Measurements from ENCODE around the gene ABCC3.
"Not testable (repeated sequence)": the region's sequence is repeated elsewhere in the genome, so short reads cannot be mapped to it uniquely, and the experiment has no call there.

Gene ABCC3

DNA sequence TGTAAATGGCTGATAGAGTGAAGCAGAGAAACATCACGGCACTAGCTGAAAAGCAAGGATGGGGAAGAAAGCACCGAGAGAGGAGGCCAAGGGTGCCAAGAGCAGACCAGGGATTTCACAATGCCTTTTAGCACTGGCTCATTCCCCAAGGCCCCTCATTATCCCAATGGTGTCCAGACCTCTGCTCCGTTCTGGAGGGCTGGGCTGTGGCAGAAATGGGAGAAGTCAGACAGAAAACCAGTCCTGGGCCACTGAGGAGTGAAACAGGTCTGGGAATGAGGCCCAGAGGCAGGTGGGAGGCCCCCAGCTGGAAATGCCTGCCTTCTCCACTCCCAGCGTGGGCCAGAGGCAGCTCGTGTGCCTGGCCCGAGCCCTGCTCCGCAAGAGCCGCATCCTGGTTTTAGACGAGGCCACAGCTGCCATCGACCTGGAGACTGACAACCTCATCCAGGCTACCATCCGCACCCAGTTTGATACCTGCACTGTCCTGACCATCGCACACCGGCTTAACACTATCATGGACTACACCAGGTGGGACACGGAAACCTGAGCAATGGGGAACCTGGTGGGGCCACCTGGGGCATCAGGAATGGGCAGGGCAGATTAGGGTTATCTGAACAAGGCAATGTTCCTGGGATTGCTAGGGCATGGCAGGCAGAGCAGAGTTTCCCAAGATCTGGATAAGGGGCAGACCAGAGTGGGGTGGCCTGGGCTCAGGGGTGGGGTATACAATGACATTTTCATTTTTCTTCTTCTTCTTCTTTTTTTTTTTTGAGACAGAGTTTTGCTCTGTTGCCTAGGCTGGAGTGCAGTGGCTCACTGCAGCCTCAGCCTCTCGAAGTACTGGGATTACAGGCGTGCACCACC, 52.8 kb downstream of the ABCC3 start:
- DNase-seq: no peak

DNA sequence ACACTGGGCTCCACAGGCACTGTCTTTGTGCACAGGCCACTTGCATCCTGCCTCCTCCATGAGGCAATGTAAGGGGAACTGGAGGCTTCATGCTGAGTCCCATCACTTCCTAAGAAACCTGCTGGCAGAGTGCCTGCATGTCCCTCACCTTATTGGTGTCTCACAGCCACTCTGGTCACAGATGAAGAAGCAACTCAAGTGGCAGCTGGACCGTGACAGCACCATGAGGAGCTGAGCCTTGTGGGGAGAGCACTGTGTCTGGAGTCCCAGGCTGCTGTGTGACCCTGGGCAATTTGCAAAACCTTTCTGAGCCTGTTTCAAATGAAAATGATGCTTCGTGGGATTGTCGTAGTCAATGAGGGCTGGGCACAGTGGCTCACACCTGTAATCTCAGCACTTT, 53.6 kb downstream of the ABCC3 start:
- no peak for DNase-seq

DNA sequence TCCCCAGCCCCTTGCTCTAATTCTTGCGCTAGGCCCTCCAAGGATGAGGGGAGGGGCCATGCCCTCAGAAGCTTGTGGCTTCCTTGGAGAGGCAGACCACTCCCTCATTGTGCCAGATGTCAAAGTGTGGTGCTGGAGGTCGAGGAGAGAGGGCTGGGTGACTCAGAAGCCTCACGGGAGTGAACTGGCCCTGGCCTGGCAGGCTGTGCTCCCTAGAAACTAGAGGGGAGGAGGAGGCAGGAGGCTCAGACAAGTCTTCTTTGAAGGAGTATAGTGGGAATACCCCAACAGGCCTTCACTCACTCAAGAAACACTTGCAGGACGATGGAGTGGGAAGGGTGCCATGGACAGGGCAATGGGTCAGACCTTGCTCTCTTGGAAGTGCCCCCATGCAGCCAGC, 54.6 kb downstream of the ABCC3 start:
- DNase-seq: no peak

DNA sequence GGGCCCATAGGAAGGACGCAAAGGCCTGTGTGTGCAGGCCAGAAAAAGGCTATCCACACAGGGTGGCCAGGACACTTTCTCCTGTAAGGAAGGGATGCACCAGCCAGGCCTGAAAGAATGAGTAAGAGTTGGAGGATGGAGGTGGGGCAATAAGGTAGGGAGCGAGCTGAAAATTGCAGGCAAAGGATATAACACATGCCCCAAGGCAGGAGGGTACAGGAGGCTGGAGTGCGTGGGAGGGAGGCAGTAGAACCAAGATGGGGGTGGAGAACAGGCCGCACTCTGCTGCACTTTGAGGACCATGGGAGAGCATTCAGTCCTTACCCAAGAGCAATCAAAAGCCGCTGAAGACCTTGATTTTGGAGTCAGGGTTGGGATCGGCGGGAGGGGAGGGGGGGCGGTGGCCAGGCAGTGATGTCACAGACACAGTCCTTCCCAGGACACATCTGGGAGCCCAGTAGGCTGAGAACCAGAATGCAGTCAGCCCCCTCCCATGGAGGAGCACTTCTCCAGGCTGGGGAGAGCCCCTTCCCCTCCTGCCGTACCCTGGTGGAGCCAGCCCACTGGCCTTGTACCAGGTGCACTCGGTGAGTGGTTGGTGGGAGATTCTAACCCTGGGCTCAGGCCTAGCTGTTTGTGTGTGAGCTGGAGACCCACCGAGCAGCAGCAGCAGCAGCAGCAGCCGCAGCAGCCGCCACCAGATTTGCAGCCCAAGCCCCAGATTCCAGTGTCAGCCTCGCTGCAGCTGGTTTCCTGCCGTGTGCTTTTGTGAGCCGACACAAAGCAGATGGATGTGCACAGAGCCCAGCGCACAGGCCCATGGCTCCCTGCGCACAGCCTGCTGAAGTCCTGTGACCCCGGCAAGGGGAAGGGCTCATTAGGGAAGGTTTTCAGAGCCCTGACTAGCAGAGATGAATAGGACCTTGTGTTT, 55.5 kb downstream of the ABCC3 start:
- no peak for DNase-seq

DNA sequence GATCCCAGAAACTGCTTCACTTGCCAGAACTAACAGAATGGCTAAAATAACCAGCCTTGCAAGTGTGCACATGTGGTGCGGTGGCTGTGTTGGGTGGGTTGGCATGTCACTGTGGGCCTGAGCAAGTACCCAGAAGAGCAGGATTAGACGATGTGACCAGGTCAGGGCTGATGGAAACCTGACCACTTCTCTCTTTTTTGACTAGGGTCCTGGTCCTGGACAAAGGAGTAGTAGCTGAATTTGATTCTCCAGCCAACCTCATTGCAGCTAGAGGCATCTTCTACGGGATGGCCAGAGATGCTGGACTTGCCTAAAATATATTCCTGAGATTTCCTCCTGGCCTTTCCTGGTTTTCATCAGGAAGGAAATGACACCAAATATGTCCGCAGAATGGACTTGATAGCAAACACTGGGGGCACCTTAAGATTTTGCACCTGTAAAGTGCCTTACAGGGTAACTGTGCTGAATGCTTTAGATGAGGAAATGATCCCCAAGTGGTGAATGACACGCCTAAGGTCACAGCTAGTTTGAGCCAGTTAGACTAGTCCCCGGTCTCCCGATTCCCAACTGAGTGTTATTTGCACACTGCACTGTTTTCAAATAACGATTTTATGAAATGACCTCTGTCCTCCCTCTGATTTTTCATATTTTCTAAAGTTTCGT, 56.3 kb downstream of the ABCC3 start:
- DNase-seq: no peak

DNA sequence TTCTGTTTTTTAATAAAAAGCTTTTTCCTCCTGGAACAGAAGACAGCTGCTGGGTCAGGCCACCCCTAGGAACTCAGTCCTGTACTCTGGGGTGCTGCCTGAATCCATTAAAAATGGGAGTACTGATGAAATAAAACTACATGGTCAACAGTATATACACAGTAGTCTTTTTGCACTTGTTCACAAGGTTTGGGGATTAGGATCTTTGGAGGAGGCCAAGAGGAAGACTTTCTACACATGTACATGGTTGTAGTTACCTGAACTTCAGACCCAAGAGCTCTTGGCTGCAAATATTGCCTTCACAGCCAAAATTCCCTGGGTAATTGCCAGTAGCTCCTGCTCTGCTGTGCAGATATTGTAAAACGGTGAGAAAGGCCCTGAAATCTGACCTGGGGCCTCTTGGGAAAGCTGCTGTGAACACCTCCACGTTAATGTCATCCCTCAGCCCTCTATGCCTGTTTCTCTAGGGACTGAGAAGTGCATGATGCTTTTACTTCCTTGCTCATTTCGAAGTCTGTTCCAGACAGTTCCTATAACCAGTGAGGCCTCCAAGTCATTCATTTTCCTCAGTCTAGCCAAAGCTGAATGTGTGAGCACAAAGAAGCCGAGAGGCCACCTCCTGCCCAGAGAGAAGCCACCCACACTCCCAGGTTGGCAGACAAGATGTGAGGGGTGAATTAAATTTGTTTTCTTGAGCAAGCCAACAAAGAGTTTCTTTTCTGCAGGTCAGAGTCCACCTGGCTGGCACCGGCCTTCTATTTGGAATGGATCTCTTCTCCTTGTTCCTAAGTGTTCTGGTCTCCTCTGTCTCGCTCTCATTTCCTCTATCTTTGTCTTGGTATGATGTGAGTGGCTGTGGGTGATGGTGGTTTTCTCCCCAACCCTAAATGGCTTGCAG, 57.1 kb downstream of the ABCC3 start:
- no peak for DNase-seq

DNA sequence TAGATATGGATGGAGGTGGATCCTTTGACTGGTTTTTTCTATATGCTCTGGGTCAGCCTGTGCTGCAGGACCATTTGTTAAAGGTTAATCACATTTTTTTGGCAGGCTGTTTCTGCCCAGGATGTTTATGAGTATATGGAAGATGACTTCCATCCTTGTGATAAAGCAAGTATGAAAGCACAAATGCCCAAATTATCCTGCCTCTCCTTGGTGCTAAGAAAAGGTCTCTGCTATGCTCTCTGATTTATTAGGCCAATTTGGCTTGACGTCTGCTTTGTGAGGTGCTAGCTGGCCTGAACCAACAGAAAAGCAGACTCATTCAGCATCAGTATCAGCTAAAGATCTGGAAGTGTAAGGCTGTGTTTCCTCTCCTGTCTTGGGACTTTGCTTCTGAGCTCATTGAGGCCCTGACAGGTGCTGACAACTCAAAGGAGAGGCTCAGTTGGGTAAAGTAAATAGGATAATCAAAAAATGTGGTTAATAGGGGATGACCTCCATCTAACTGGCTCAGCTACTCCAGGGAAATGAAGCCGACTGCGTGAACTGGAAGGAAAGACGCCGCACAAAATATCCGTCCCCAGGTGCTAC, 57.9 kb downstream of the ABCC3 start:
- no peak for DNase-seq

DNA sequence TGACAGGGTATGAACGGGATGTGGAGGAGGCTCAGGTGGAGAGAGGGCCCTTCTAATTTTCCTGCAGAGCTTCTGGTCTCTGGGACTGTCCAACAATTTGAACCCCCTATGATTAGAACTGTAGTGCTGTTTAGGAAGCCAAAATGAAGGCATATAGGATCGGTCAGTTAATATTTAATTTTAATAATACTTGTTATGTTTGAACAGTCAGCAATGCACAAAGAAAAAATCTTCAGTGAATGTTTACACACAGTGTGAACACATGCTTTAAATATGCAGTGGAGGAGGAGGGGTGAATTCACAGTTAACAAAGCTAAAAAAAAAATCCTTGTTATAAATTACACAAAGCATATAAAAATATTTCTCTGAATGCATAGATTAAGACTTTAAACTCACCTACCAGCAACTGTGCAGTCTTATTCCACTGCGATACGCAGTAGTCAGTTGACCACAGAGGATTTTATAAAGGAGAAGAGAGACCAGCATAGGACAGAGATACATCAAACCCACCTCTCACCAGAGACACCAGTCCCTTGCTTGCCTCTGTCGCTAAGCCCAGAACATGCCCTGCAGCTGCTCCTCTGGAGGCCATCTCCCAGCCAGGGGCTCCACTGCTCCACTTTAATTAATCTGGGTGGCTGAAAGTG, 58.5 kb downstream of the ABCC3 start:
- DNase-seq: no peak

DNA sequence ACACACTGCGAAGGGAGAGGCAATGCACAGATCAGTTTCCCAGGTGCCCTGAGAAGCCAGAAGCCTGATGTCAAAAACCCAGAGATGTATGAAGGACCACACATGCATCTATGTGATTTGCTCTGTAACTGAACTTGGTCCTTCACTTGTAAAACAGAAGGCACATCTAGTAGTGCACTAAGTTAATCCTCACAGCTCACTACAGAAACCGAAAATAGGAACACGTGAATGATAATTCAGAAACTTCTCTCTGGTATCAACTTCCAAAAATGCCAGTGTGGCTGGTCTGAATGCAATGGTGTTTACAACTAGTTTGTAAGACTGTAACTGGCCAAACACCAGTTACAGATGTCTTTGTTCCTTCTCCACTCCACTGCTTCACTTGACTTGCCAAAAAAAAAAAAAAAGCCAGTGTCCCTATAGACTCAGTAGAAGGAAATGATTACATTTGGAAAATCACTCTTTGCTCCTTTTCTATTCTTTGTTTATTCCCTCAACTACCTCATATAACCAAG, 61.7 kb downstream of the ABCC3 start:
- no peak for DNase-seq

DNA sequence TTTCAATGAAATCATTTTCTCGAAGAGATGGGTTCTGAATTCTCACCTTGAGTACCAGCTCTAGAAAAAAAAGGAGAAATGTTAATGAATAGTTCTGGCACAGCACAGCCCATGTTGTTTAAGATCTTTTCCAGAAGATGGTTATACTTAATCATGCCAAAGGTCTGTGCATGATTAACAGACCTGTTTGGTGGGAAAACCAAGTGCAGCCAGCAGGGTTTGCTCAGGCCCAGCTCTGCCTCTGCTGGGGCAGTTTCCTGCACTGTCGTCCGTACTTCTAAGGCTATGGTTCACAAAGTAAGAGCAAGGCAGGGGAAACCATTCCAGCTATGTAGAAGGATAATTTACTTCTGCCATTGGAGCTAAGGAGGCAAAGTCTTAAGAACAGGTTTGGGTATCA, 62.4 kb downstream of the ABCC3 start:
- DNase-seq: no peak

DNA sequence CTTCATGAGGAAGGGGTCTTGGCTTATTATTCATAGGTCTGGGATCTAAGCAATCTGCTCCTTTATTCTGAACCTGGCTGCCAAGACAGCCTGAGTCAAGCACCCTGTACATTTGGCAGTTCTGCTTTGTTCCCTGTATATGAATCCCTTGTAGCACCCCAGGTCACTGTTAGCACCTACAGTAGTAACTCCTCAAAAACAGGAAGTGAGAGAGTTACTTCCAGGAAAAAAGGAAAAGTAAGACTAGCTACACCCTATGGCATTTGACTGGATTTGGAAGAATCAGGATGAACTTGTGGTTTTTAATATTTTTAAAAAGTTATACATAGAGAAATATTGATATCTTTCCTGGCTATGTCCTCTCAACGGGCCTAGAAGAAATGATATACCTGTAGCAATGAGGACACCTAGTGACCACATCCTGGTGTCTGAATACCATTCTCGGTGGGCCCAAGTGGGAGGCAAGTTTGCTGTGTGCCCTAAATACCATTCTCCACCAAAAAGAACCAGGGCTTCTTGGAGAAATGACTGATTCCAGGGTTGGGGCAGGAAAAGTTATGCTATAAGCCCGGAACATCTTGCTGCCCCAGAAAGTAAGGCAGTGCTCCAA, 63.1 kb downstream of the ABCC3 start:
- no peak for DNase-seq

DNA sequence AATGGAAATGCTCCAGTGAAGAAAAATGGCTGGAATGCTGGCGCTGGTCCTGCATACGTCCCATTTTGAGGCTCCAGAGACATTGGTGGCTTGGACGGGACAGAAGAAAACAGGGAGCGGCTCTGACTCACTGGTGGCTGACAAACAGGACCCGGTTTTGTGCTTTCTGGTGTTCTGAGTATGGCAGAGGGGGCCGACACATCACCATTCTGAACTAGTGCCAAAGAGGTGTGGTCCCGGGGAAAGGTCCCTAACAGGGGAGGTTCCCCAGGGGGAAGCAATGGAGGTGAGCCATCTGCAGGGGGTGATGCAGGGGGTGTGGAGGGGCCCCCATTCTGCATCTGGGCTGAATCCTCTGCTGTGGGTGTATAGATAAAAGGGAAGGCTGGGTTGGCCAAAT, 64.7 kb downstream of the ABCC3 start:
- DNase-seq: no peak

DNA sequence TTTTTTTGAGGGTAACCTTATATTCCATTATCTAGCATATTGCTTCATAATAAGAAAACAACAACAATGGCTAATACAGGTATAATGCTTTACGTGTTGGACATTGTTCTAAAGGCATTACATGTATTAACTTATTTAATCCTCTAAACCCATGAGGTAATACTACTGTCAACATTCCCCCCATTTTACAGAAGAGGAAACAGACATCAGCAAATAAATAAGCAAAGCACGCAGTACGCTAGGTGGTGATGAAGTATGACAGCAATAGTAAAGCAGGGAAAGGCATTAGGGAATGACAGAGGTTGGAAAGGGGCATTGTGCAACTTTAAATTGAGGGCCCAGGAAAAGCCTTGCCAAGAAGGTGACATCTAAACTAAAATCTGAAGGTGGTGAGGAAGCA, 68.5 kb downstream of the ABCC3 start:
- no peak for DNase-seq

DNA sequence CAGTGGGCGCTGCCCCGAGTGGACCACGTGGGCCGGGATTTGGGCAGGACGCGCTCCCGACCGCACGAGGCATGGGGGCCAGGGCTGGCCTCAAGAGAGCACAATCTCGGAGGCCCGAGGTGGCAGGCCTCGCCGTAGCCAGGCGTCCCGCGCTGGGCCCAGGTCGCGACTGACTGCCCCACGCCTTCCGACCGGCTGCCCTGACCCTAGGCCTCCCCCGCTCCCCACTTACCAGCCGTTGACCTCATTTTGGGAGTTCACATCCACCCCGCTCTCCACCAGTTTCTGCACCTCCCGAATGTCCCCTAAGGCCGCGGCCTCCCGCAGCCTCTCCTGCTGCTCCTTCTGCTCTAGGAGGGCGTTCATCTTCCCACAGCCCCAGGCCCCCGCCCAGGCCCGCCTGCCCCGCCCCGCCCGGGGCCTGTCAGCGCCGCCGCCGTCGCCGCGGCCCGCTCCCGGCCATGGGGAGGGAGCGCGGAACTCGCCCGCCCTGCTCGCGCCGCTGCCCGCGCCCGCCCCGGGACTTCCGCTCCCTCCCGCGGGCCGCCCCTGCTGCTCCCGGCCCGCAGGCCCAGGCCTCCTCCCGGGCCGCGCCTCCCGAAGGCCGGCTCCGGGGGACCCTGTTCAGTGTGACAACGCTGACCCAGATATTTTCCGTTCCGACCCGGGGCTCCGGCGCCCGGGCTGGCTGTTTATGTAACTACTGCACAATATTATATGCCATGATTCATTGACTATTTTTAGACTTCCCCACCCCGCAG, 72.8 kb downstream of the ABCC3 start, which contains the start of gene ANKRD40:
Gene ANKRD40, minus strand, starts transcription at position 626 of the 761 bp plus-strand sequence. Its CDS starts 260 bp downstream, at position 366.
- DNase-seq: peak; percentile 96

DNA sequence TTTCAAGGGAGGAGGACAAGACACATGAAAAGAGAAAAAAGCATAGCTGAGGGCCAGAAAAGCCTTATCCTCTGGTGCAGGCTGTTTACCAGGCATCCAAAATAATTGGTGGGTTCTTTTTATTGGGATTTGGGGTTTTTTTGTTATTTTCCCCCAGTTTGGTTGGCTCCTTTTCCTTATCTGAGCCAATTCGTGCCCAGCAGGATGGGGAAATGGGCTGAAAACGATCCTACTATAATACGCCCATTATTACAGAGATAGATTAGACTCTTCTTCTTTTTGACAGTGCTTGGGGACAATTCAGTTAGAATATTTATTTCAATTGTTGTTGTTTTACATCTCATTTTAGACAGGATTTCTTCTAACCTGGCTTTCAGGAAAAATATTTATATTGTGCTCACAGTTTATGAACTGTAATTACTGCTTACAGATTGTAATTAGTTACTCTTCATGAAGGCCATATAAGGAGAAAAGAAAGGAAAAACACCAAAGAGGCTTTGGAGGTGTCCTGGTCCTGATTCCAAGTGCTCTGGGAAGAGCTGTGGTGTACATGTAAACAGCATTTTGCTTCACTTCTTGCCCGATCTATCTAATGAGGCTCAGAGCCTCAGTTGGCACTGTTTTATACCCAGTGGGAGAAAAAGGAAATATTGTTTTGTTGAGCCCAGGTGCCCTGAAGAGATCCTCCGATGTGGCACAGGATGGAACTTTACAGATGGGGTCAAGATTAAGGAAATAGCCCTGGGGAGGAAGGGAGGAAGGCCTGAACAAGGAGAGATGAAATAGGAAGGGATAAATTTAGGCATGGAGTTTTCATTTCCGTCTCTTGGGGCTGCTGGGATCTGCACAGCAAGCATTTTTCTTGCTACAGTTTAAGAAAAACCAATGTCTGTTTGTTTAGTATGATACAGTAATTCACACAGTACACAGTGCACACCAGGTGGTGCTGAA, 73.6 kb downstream of the ABCC3 start:
- DNase-seq: peak; percentile 73

DNA sequence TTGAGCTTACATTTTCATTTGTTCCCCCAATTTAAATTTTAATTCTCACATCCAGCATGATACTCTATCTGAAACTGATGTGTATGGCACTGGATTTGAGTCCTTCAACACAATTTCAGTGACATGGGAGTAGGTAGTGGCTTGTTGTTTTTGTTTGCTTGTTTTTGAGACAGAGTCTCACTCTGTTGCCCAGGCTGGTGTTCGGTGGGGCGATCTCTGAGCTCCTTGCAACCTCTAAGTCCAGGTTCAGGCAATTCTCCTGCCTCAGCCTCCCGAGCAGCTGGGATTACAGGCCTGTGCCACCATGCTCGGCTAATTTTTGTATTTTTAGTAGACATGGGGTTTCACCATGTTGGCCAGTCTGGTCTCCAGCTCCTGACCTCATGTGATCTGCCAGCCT, 74.4 kb downstream of the ABCC3 start:
- DNase-seq: not testable (repeated sequence)

DNA sequence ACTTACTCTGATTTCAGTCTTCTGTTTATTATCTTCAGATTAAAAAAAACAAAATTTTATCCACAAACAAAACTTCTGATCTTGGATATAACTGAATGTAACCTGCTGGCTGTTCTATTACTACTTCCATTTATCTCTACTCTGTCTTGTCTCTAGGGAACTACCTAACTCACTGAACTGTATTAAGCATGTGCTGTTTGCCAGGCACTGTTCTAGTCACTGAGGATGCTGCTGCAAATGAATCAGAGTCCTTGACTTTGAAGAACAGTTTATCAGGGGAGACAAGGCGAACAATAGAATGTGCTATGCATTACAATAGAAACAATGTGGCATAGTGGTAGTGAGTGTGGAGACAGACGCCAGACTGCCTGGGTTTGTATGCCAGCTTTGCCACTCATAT, 75.3 kb downstream of the ABCC3 start:
- DNase-seq: no peak

DNA sequence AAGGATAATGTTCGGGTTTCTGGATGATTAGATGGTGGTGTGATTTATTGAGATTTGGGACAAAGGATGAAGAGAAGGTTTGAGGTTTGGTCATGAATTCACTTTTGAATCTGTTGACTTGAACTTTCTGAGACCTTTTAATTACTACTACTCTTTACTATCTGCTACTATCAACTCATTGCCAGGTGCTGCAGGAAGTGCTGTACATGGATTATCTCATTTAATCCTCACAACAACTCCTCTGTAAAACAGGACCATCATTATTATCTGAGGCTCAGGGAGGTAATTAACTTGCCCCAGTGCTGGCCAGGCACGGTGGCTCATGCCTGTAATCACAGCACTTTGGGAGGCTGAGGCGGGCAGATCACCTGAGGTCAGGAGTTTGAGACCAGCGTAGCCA, 76.0 kb downstream of the ABCC3 start:
- DNase-seq: no peak

DNA sequence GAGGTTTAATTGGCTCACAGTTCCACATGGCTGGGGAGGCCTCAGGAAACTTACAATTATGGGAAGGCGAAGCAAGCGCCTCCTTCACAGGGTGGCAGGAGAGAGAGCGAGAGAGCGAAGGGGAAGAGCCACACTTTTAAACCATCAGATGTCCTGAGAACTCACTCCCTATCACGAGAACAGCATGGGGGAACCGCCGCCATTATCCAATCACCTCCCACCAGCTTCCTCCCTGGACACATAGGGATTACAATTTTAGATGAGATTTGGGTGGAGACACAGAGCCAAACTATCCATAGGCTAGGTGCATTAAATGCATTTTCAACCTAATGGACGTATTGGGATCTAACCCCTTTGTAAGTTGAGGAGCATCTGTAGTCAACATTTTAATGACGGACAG, 78.0 kb downstream of the ABCC3 start:
- no peak for DNase-seq

Measured in OCI-M1 (cell line).